Measurements from ENCODE around the gene UBE4B. TPM values are rescaled to one million over a fixed set of nuclear protein-coding genes. Genes with fewer than 3 reads are reported as not detected.
A peak's percentile ranks its signal among the peaks of the same experiment; 100 is the strongest.

The UBE4B gene
- total and polyA plus RNA-seq, 4 donors: 7.5 to 25.5 (median 16.6) TPM

DNA sequence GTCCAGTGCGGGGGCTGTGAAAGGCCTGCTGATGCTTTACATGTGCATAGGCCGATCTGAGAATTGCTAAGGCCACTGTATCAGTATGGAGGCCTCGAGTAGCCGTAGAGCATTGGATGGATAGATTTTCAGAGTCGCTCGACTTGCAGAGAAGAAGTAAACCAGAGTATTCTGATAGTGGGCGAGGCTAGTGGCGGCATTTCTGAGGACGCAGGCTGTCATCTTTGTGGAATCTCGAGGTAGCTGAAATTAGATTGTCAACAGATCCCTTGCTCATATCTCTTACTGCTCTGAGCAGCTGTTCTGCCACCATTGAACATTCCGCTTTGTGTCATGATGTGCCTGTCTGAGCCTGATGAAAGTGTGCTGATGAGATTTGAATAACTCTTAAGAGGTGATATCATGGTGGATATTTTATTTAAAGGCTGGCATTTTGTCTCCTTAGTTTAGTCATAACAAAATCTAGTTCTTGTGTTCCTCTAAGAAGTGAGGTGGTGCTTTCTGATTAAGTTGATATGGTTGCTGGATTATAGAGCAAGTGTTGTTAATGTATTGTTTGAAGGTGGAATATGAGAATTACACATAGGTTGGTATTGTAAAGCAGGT is 179.2 kb downstream of the UBE4B start:
- Histone ChIP-seq H3K27me3 (ENCODE audit: control insufficient read depth in 4 of 4, insufficient read depth in 4 of 4, low read length in 3 of 4) (no peaks in the 10 kb centered on the region), H3K36me3 (ENCODE audit: control insufficient read depth in 4 of 4, insufficient read depth in 3 of 4, low read depth in 1 of 4, low read length in 3 of 4) (peaks cover 0 to 3% (median 0%) of the 10 kb centered on the region in 4 donors), H3K4me3 (ENCODE audit: low read depth in 1 of 3, low read length in 3 of 3) (peak overlapping the region in 2 of 3 donors; percentile 92 to 100), H3K9me3 (ENCODE audit: control insufficient read depth in 4 of 4, low read length in 3 of 4) (no peaks in the 10 kb centered on the region), H3K27ac (ENCODE audit: low read depth in 1 of 2, low read length in 2 of 2) (peak overlapping the region; percentile 92 to 99), H3K4me1 (ENCODE audit: control insufficient read depth in 4 of 4, insufficient read depth in 4 of 4, low read length in 3 of 4) (peaks cover 4 to 33% (median 22%) of the 10 kb centered on the region in 4 donors), H3K9ac (ENCODE audit: low read depth in 1 of 2, low read length in 2 of 2) (peak overlapping the region in 1 of 2 donors; percentile 0)
- WGBS: 55% methylated on average over 11 of the region's 11 CpGs
- no peak for DNase-seq (ENCODE audit: low spot score)
- no peak for TF ChIP-seq TAF1 (conservative IDR thresholded peaks at IDR 0.05)

DNA sequence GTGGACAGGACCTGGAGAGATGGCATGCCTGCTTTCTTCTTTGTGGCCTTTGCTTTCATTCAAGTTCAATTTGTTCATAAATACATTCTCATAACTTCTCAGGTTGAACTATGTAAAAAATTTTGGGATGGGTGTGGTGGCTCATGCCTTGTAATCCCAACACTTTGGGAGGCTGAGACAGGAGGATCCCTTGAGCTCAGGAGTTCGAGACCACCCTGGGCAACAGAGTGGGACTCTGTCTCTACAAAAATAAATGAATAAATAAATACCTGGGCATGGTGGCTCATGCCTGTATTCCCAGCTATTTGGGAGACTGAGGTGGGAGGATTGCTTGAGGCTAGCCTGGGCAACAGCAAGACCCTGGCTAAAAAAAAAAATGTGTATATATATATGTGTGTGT is 179.7 kb downstream of the UBE4B start:
- Histone ChIP-seq H3K27me3 (ENCODE audit: control insufficient read depth in 4 of 4, insufficient read depth in 4 of 4, low read length in 3 of 4) (no peaks in the 10 kb centered on the region), H3K4me3 (ENCODE audit: low read depth in 1 of 3, low read length in 3 of 3) (no peak overlapping the region), H3K36me3 (ENCODE audit: control insufficient read depth in 4 of 4, insufficient read depth in 3 of 4, low read depth in 1 of 4, low read length in 3 of 4) (peaks cover 0 to 3% (median 0%) of the 10 kb centered on the region in 4 donors), H3K4me1 (ENCODE audit: control insufficient read depth in 4 of 4, insufficient read depth in 4 of 4, low read length in 3 of 4) (peaks cover 4 to 35% (median 22%) of the 10 kb centered on the region in 4 donors), H3K27ac (ENCODE audit: low read depth in 1 of 2, low read length in 2 of 2) (no peak overlapping the region), H3K9me3 (ENCODE audit: control insufficient read depth in 4 of 4, low read length in 3 of 4) (no peaks in the 10 kb centered on the region), H3K9ac (ENCODE audit: low read depth in 1 of 2, low read length in 2 of 2) (no peak overlapping the region)
- TF ChIP-seq JUND (IDR thresholded peaks at IDR 0.05): no peak
- no peak for TF ChIP-seq SP1 (IDR thresholded peaks at IDR 0.05)
- no peak for TF ChIP-seq EGR1 (IDR thresholded peaks at IDR 0.05; ENCODE audit: low read depth in 2 of 2)
- TF ChIP-seq, protein P1, sequence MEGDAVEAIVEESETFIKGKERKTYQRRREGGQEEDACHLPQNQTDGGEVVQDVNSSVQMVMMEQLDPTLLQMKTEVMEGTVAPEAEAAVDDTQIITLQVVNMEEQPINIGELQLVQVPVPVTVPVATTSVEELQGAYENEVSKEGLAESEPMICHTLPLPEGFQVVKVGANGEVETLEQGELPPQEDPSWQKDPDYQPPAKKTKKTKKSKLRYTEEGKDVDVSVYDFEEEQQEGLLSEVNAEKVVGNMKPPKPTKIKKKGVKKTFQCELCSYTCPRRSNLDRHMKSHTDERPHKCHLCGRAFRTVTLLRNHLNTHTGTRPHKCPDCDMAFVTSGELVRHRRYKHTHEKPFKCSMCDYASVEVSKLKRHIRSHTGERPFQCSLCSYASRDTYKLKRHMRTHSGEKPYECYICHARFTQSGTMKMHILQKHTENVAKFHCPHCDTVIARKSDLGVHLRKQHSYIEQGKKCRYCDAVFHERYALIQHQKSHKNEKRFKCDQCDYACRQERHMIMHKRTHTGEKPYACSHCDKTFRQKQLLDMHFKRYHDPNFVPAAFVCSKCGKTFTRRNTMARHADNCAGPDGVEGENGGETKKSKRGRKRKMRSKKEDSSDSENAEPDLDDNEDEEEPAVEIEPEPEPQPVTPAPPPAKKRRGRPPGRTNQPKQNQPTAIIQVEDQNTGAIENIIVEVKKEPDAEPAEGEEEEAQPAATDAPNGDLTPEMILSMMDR (IDR thresholded peaks at IDR 0.05; ENCODE audit: low read depth, low read length, missing input control): no peak
- TF ChIP-seq, protein P2, sequence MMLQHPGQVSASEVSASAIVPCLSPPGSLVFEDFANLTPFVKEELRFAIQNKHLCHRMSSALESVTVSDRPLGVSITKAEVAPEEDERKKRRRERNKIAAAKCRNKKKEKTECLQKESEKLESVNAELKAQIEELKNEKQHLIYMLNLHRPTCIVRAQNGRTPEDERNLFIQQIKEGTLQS (IDR thresholded peaks at IDR 0.05): no peak
- 100% methylated on average over 1 of the region's 1 CpG for WGBS
- no peak for DNase-seq (ENCODE audit: low spot score)

DNA sequence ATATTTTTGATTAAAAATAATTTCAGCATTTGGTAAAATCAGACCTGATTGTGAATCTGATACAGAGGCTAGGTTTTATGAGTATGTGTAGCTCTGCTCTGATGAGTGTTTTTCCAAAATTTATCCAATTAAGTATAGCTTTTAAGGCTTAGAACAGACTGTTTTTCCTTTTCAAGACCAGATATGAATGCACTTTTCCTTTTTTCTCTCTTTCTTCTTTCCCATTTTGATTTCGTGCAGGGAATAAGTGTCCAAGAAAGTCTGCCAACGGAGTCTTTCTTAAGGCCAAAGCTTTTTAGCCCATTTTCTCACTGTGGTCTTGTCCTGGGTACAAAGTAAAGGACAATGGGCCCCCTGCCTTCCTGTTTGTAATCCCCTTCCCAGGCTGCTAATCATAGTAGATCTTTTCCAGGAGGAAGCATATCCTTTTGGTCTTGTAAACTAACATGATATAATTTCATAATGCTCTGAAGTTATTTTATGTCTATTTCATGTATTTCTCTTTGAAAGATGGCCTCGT is 180.5 kb downstream of the UBE4B start:
- Histone ChIP-seq H3K36me3 (ENCODE audit: control insufficient read depth in 4 of 4, insufficient read depth in 3 of 4, low read depth in 1 of 4, low read length in 3 of 4) (peaks cover 0 to 3% (median 0%) of the 10 kb centered on the region in 4 donors), H3K4me3 (ENCODE audit: low read depth in 1 of 3, low read length in 3 of 3) (no peak overlapping the region), H3K9me3 (ENCODE audit: control insufficient read depth in 4 of 4, low read length in 3 of 4) (no peaks in the 10 kb centered on the region), H3K27ac (ENCODE audit: low read depth in 1 of 2, low read length in 2 of 2) (no peak overlapping the region), H3K9ac (ENCODE audit: low read depth in 1 of 2, low read length in 2 of 2) (peak overlapping the region in 1 of 2 donors; percentile 6), H3K27me3 (ENCODE audit: control insufficient read depth in 4 of 4, insufficient read depth in 4 of 4, low read length in 3 of 4) (no peaks in the 10 kb centered on the region), H3K4me1 (ENCODE audit: control insufficient read depth in 4 of 4, insufficient read depth in 4 of 4, low read length in 3 of 4) (peaks cover 4 to 41% (median 26%) of the 10 kb centered on the region in 4 donors)
- TF ChIP-seq, protein P3, sequence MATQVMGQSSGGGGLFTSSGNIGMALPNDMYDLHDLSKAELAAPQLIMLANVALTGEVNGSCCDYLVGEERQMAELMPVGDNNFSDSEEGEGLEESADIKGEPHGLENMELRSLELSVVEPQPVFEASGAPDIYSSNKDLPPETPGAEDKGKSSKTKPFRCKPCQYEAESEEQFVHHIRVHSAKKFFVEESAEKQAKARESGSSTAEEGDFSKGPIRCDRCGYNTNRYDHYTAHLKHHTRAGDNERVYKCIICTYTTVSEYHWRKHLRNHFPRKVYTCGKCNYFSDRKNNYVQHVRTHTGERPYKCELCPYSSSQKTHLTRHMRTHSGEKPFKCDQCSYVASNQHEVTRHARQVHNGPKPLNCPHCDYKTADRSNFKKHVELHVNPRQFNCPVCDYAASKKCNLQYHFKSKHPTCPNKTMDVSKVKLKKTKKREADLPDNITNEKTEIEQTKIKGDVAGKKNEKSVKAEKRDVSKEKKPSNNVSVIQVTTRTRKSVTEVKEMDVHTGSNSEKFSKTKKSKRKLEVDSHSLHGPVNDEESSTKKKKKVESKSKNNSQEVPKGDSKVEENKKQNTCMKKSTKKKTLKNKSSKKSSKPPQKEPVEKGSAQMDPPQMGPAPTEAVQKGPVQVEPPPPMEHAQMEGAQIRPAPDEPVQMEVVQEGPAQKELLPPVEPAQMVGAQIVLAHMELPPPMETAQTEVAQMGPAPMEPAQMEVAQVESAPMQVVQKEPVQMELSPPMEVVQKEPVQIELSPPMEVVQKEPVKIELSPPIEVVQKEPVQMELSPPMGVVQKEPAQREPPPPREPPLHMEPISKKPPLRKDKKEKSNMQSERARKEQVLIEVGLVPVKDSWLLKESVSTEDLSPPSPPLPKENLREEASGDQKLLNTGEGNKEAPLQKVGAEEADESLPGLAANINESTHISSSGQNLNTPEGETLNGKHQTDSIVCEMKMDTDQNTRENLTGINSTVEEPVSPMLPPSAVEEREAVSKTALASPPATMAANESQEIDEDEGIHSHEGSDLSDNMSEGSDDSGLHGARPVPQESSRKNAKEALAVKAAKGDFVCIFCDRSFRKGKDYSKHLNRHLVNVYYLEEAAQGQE (IDR thresholded peaks at IDR 0.05): no peak
- TF ChIP-seq EGR1 (IDR thresholded peaks at IDR 0.05; ENCODE audit: low read depth in 2 of 2) (no peak), FOXA2 (IDR thresholded peaks at IDR 0.05) (no peak), RAD21 (IDR thresholded peaks at IDR 0.05) (no peak), RXRA (IDR thresholded peaks at IDR 0.05) (no peak), FOXA1 (IDR thresholded peaks at IDR 0.05) (no peak), YY1 (IDR thresholded peaks at IDR 0.05) (no peak), SP1 (IDR thresholded peaks at IDR 0.05) (no peak), JUND (IDR thresholded peaks at IDR 0.05) (no peak), NR2F2 (IDR thresholded peaks at IDR 0.05) (no peak), GABPA (IDR thresholded peaks at IDR 0.05 in 1 of 2, conservative IDR thresholded peaks at IDR 0.05 in 1 of 2) (no peak)
- TF ChIP-seq, protein P2 (IDR thresholded peaks at IDR 0.05): no peak
- TF ChIP-seq, protein P1 (IDR thresholded peaks at IDR 0.05; ENCODE audit: low read depth, low read length, missing input control): no peak
- TF ChIP-seq, protein P4, sequence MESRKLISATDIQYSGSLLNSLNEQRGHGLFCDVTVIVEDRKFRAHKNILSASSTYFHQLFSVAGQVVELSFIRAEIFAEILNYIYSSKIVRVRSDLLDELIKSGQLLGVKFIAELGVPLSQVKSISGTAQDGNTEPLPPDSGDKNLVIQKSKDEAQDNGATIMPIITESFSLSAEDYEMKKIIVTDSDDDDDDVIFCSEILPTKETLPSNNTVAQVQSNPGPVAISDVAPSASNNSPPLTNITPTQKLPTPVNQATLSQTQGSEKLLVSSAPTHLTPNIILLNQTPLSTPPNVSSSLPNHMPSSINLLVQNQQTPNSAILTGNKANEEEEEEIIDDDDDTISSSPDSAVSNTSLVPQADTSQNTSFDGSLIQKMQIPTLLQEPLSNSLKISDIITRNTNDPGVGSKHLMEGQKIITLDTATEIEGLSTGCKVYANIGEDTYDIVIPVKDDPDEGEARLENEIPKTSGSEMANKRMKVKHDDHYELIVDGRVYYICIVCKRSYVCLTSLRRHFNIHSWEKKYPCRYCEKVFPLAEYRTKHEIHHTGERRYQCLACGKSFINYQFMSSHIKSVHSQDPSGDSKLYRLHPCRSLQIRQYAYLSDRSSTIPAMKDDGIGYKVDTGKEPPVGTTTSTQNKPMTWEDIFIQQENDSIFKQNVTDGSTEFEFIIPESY (IDR thresholded peaks at IDR 0.05): no peak
- TF ChIP-seq, protein P5, sequence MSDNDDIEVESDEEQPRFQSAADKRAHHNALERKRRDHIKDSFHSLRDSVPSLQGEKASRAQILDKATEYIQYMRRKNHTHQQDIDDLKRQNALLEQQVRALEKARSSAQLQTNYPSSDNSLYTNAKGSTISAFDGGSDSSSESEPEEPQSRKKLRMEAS (IDR thresholded peaks at IDR 0.05): no peak
- no peak for DNase-seq (ENCODE audit: low spot score)
- 76% methylated on average over 3 of the region's 3 CpGs for WGBS
